GM12878 (cell line): ENCODE data around the gene DAPK2. TPM values are rescaled to one million over a fixed set of nuclear protein-coding genes. Genes with fewer than 3 reads are reported as not detected.

ENCODE experiments used
- ATAC-seq: fragments of 200-7000 bp; cut with Tn5 transposase; 3 replicates; pipeline ENCODE4 v1.9.1; 2020; ENCODE audit warnings: mild to moderate bottlenecking, moderate library complexity
- BruUV-seq: library from RNA; stranded (reverse); fragments of 400-500 nt; replicated peaks from 2 replicates; lab custom pipeline; 2021; lab: Mats Ljungman, UMichigan
- CTCF ChIA-PET: fragments of 300-600 bp; sonication (Branson Sonifier 250); formaldehyde crosslinking; extraction: SDS; loops from one replicate; lab custom pipeline; 2021; ENCODE audit warnings: inconsistent platforms; lab: Yijun Ruan, JAX
- POLR2A ChIA-PET: fragments of 350-600 bp; formaldehyde crosslinking; extraction: SDS; loops from one replicate; lab custom pipeline; 2021; ENCODE audit warnings: inconsistent platforms; lab: Charles Lee
- RAD21 ChIA-PET: fragments of 300-600 bp; sonication (Branson Sonifier 250); formaldehyde crosslinking; loops from one replicate; lab custom pipeline; 2023; ENCODE audit warnings: antibody characterized with exemption; ENCODE audit not compliant: unreplicated experiment; lab: Charles Lee
- SMC1A ChIA-PET: fragments of 300-600 bp; sonication (Branson Sonifier 250); formaldehyde crosslinking; loops from one replicate; lab custom pipeline; 2023; ENCODE audit not compliant: unreplicated experiment, uncharacterized antibody; lab: Charles Lee
- DNase-seq: peaks from one replicate; pipeline ENCODE4 v3.0.0-alpha.2; 2011; ENCODE audit warnings: low read depth, low spot score
- FAIRE-seq: peaks from 3 replicates; lab custom pipeline; 2011; peaks lifted over from hg19 to GRCh38; lab: Jason Lieb, UNC
- H2AFZ ChIP-seq: 2 replicates; pipeline ENCODE4 v1.6.0; 2011; ENCODE audit warnings: low read depth, low read length, control low read depth; ENCODE audit not compliant: control insufficient read depth
- H3K27ac ChIP-seq: 2 replicates; pipeline ENCODE4 v1.5.1; 2011; ENCODE audit warnings: control low read depth; ENCODE audit not compliant: control insufficient read depth, insufficient read depth
- H3K27me3 ChIP-seq, 2 experiments: replicated peaks in 1 of 2; 2 replicates each; pipeline versions ENCODE4 v1.6.0 to v1.6.1; 2011; ENCODE audit warnings: low read length in 1 of 2; ENCODE audit not compliant: control insufficient read depth in 2 of 2, insufficient read depth in 2 of 2
- H3K36me3 ChIP-seq, 2 experiments: 2 replicates each; pipeline ENCODE4 v1.5.1; 2011; ENCODE audit warnings: low read length in 1 of 2; ENCODE audit not compliant: control insufficient read depth in 2 of 2, insufficient read depth in 2 of 2
- H3K4me1 ChIP-seq: 2 replicates; pipeline ENCODE4 v1.6.1; 2011; ENCODE audit warnings: mild to moderate bottlenecking, low read length, moderate library complexity, mixed read lengths; ENCODE audit not compliant: control insufficient read depth, insufficient read depth
- H3K4me2 ChIP-seq: 2 replicates; pipeline ENCODE4 v1.6.0; 2011; ENCODE audit warnings: control low read depth; ENCODE audit not compliant: control insufficient read depth, insufficient read depth
- H3K4me3 ChIP-seq: fragments of 200-600 bp; sonication (generic); 2 replicates; pipeline ENCODE4 v1.5.1; 2016
- H3K79me2 ChIP-seq: 2 replicates; pipeline ENCODE4 v1.6.0; 2011; ENCODE audit warnings: low read length; ENCODE audit not compliant: control insufficient read depth, insufficient read depth
- H3K9ac ChIP-seq: 2 replicates; pipeline ENCODE4 v1.8.0; 2011; ENCODE audit warnings: low read length, control low read depth, mixed read lengths; ENCODE audit not compliant: control insufficient read depth, insufficient read depth
- H3K9me3 ChIP-seq: replicated peaks from 3 replicates; pipeline ENCODE4 v1.5.1; 2011; ENCODE audit warnings: mild to moderate bottlenecking, low read length; ENCODE audit not compliant: control insufficient read depth, insufficient read depth
- H4K20me1 ChIP-seq: 2 replicates; pipeline ENCODE4 v1.6.0; 2011; ENCODE audit not compliant: control insufficient read depth, insufficient read depth
- BCLAF1 ChIP-seq: fragments of 450-650 bp; IDR thresholded peaks from 2 replicates; pipeline ENCODE4 v1.6.1; 2017; ENCODE audit warnings: antibody characterized with exemption, mild to moderate bottlenecking, moderate library complexity
- CBX5 ChIP-seq: sonication (generic); IDR thresholded peaks from 2 replicates; pipeline ENCODE4 v1.6.1; 2016; ENCODE audit warnings: low read depth, moderate library complexity, mild to moderate bottlenecking, inconsistent platforms
- CTCF ChIP-seq, 3 experiments: IDR thresholded peaks in 2 of 3; conservative IDR thresholded peaks in 1 of 3; 2 replicates each; pipeline ENCODE4 v1.5.1; 2011; ENCODE audit warnings: low read depth in 3 of 3, low read length in 3 of 3, mild to moderate bottlenecking in 3 of 3, control low read depth in 2 of 3, moderate library complexity in 2 of 3, inconsistent platforms in 1 of 3, mixed read lengths in 1 of 3; ENCODE audit not compliant: control insufficient read depth in 2 of 3, insufficient read depth in 1 of 3; ENCODE audit errors: extremely low read depth in 1 of 3
- HCFC1 ChIP-seq: fragments of 150-350 bp; IDR thresholded peaks from 2 replicates; pipeline ENCODE4 v1.6.1; 2014; ENCODE audit warnings: low read length
- HDAC6 ChIP-seq: fragments of 200-600 bp; sonication (generic); IDR thresholded peaks from one replicate; pipeline ENCODE4 v1.8.0; 2017; ENCODE audit warnings: antibody characterized with exemption; ENCODE audit not compliant: unreplicated experiment
- IKZF1 ChIP-seq: fragments of 450-650 bp; conservative IDR thresholded peaks from 2 replicates; pipeline ENCODE4 v1.6.1; 2017; ENCODE audit warnings: antibody characterized with exemption, mild to moderate bottlenecking
- MAX ChIP-seq: IDR thresholded peaks from 2 replicates; pipeline ENCODE4 v1.6.1; 2012; ENCODE audit warnings: low read depth, low read length, improper control_type of control experiment
- NBN ChIP-seq: fragments of 450-650 bp; IDR thresholded peaks from 2 replicates; pipeline ENCODE4 v1.6.1; 2016
- RFX5 ChIP-seq: IDR thresholded peaks from 2 replicates; pipeline ENCODE4 v1.6.1; 2011; ENCODE audit warnings: low read depth, low read length, improper control_type of control experiment
- WRNIP1 ChIP-seq: IDR thresholded peaks from 2 replicates; pipeline ENCODE4 v1.6.1; 2011; ENCODE audit warnings: low read depth, low read length, improper control_type of control experiment, borderline replicate concordance
- ZBED1 ChIP-seq: IDR thresholded peaks from 2 replicates; pipeline ENCODE4 v1.6.1; 2016; ENCODE audit warnings: borderline replicate concordance
- ZBTB33 ChIP-seq: fragments of 450-650 bp; IDR thresholded peaks from 2 replicates; pipeline ENCODE4 v1.6.1; 2017; ENCODE audit warnings: mild to moderate bottlenecking
- ZNF217 ChIP-seq: fragments of 450-650 bp; IDR thresholded peaks from 2 replicates; pipeline ENCODE4 v1.6.1; 2017; ENCODE audit warnings: antibody characterized with exemption, mild to moderate bottlenecking
- ZNF687 ChIP-seq: fragments of 450-650 bp; IDR thresholded peaks from 2 replicates; pipeline ENCODE4 v1.6.1; 2017; ENCODE audit warnings: mild to moderate bottlenecking, moderate library complexity
- WGBS: methylation state at CpG from one replicate; pipeline ENCODE4 v1.1.6; 2016; ENCODE audit warnings: low lambda C conversion rate; ENCODE audit not compliant: insufficient replicate concordance, insufficient coverage; ENCODE audit errors: missing lambda C conversion rate; 5-methylcytosine and 5-hydroxymethylcytosine counted together
- in situ Hi-C: fragments of 300-500 bp; cut with MboI; formaldehyde crosslinking; loops from 9 replicates; pipeline ENCODE4 v1.14.3; 2018; ENCODE audit warnings: mixed read lengths
- intact Hi-C: fragments of 100-400 bp; cut with micrococcal nuclease; formaldehyde crosslinking; loops from one replicate; pipeline ENCODE4 v1.14.2; 2022; ENCODE audit not compliant: unreplicated experiment
- polyA plus RNA-seq, 11 experiments: library from polyadenylated mRNA; depleted of rRNA in 4 of 11; unstranded in 6 of 11; stranded (reverse) in 5 of 11; fragments of >200 nt; fragmentation: Nextera tagmentation in 4 of 11; fragmentation: Illumina TruSeq in 1 of 11; extraction: Ambion mirVana in 4 of 11; extraction: Trizol in 1 of 11; gene quantifications; 1 replicate in 1 of 11; 2 replicates in 10 of 11; pipeline versions ENCODE4 v1.2.1 to v1.2.3, GENCODE V29; 2011 to 2016; ENCODE audit warnings: inconsistent platforms in 2 of 11, missing spikeins in 2 of 11, low read depth in 1 of 11
- total RNA-seq, 4 experiments: library from RNA; depleted of rRNA in 3 of 4; stranded (reverse); fragments of >200 nt in 3 of 4; fragmentation: Illumina TruSeq in 1 of 4; extraction: Trizol in 1 of 4; gene quantifications; 2 replicates each; pipeline versions ENCODE4 v1.2.1 to v1.2.3, GENCODE V29; 2013 to 2021

DAPK2 gene
- total and polyA plus RNA-seq, 10 of the 15 experiments (the other 5 are each of a cell fraction or from before 2014, with no cell fraction given): 0.69 to 8.4 (median 4.1) TPM

GRCh38 chr15:63906266-63906584 is 140.1 kb downstream of the DAPK2 start:
- H2AFZ ChIP-seq: no peak overlapping the region
- H3K36me3 ChIP-seq: no peaks in the 10 kb centered on the region
- no peak for DNase-seq
- no TSS peak for BruUV-seq
- intact Hi-C loops (no loop called here), in situ Hi-C loops (no loop called here)
- H3K79me2 ChIP-seq: no peaks in the 10 kb centered on the region
- H3K4me2 ChIP-seq: peak overlapping the region; percentile 1; the same call in 1 of the 2 replicates
- H3K4me1 ChIP-seq: peaks cover 28% of the 10 kb centered on the region
- no peaks in the 10 kb centered on the region for H3K27me3 ChIP-seq
- ChIA-PET RAD21 (interaction anchor here (1.2 to 3.2 kb wide), 2 partner anchors 14 to 64 kb away, joined by 4 to 18 read pairs; no protein-coding TSS in a partner anchor), SMC1A (interaction anchor here (1.2 to 1.6 kb wide), 4 partner anchors 9 to 152 kb away, joined by 3 to 5 read pairs (median 4); no protein-coding TSS in a partner anchor), POLR2A (no interaction called here), CTCF (interaction anchor here (1.2 to 2.5 kb wide), 5 partner anchors 38 to 154 kb away, joined by 3 to 9 read pairs (median 3); no protein-coding TSS in a partner anchor)
- peak; percentile 40 for ATAC-seq
- H4K20me1 ChIP-seq: no peaks in the 10 kb centered on the region
- no peak overlapping the region for H3K9ac ChIP-seq
- H3K27ac ChIP-seq: peak overlapping the region; percentile 30; the same call in 1 of the 2 replicates
- FAIRE-seq: no peak
- no peaks in the 10 kb centered on the region for H3K9me3 ChIP-seq
- no peak overlapping the region for H3K4me3 ChIP-seq
- WGBS: 68% methylated on average over 4 of the region's 4 CpGs
- TF ChIP-seq MAX (no peak), CTCF (IDR thresholded peaks at IDR 0.05 in 2 of 3, conservative IDR thresholded peaks at IDR 0.05 in 1 of 3; ENCODE audit: control insufficient read depth in 2 of 3, extremely low read depth in 1 of 3, insufficient read depth in 1 of 3, low read depth in 3 of 3, low read length in 3 of 3) (no peak), ZBTB33 (no peak), HCFC1 (no peak), CBX5 (no peak), ZNF217 (no peak), IKZF1 (no peak), NBN (no peak), ZBED1 (no peak), WRNIP1 (no peak), RFX5 (no peak), BCLAF1 (no peak), HDAC6 (no peak), ZNF687 (no peak)
